A549 (cell line): Measurements from ENCODE around the gene ALKBH7.

Source experiments
- BHLHE40 ChIP-seq: IDR thresholded peaks from 2 replicates; pipeline ENCODE4 v1.6.1; 2012; ENCODE audit warnings: low read depth, low read length, inconsistent platforms
- CEBPB ChIP-seq, 2 experiments: fragments of >200 bp in 1 of 2; sonication (Bioruptor Twin) in 1 of 2; formaldehyde crosslinking in 1 of 2; IDR thresholded peaks; 2 replicates each; pipeline ENCODE4 v1.6.1; 2012 to 2016
- CTCF ChIP-seq: fragments of >200 bp; sonication (Bioruptor Twin); formaldehyde crosslinking; IDR thresholded peaks from 3 replicates; pipeline ENCODE4 v1.5.1; 2016
- EHMT2 ChIP-seq: fragments of 200-600 bp; sonication (generic); IDR thresholded peaks from 2 replicates; pipeline ENCODE4 v1.6.1; 2016; ENCODE audit warnings: antibody characterized with exemption, low read depth, mild to moderate bottlenecking, moderate library complexity
- EP300 ChIP-seq, 2 experiments: fragments of >200 bp; sonication (Bioruptor Twin); formaldehyde crosslinking; IDR thresholded peaks; 2 replicates in 1 of 2; 3 replicates in 1 of 2; pipeline ENCODE4 v1.6.1; 2016 to 2017
- JUNB ChIP-seq: fragments of >200 bp; sonication (Bioruptor Twin); formaldehyde crosslinking; IDR thresholded peaks from 2 replicates; pipeline ENCODE4 v1.6.1; 2016
- PHF8 ChIP-seq: fragments of 200-600 bp; sonication (generic); IDR thresholded peaks from 2 replicates; pipeline ENCODE4 v1.6.1; 2016; ENCODE audit warnings: low read depth, mild to moderate bottlenecking, antibody characterized with exemption, moderate library complexity, borderline replicate concordance
- POLR2A ChIP-seq: IDR thresholded peaks from 2 replicates; pipeline ENCODE4 v1.6.1; 2012; ENCODE audit warnings: mild to moderate bottlenecking, low read length
- RAD21 ChIP-seq, 2 experiments: fragments of >200 bp in 1 of 2; sonication (Bioruptor Twin) in 1 of 2; formaldehyde crosslinking in 1 of 2; IDR thresholded peaks in 1 of 2; conservative IDR thresholded peaks in 1 of 2; 2 replicates in 1 of 2; 3 replicates in 1 of 2; pipeline ENCODE4 v1.6.1; 2012 to 2018; ENCODE audit warnings: inconsistent platforms in 1 of 2
- REST ChIP-seq: fragments of 200-600 bp; sonication (generic); IDR thresholded peaks from 2 replicates; pipeline ENCODE4 v1.6.1; 2016; ENCODE audit warnings: antibody characterized with exemption, mild to moderate bottlenecking, moderate library complexity

DNA sequence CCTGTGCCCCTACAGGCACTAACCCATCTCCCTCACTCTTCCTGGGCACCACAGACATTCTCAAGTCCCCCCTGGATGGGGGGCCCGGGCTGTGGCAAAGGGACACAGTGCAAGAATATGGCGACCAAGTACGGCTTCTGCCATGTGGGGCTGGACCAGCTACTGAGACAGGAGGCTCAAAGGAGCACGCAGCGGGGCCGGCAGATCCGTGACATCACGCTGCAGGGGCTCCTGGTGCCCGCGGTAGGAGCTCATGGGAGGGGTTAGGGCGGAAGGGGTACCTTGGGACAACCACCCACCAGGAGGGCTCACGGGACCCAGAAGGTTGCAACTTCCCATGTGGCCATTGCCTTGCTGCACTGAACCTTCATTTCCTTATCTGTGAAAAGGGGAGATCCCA, 23.7 kb downstream of the ALKBH7 start:
- TF ChIP-seq CTCF (no peak), EHMT2 (no peak), BHLHE40 (no peak), JUNB (no peak), PHF8 (no peak), EP300 (IDR thresholded peaks at IDR 0.05) (no peak), CEBPB (IDR thresholded peaks at IDR 0.05) (no peak), POLR2A (no peak), RAD21 (conservative IDR thresholded peaks at IDR 0.05 in 1 of 2, IDR thresholded peaks at IDR 0.05 in 1 of 2) (no peak), REST (no peak)
